Measurements from ENCODE around the gene ALOX5AP.

- TF ChIP-seq BACH2 (CRISPR knock-in tag; IDR thresholded peaks at IDR 0.05; ENCODE audit: borderline replicate concordance) (no peak), ARNTL (CRISPR knock-in tag; IDR thresholded peaks at IDR 0.05; ENCODE audit: borderline replicate concordance, low read depth) (no peak), TSHZ2 (CRISPR knock-in tag; IDR thresholded peaks at IDR 0.05) (no peak), PATZ1 (CRISPR knock-in tag; IDR thresholded peaks at IDR 0.05; ENCODE audit: borderline replicate concordance) (no peak), RARB (CRISPR knock-in tag; IDR thresholded peaks at IDR 0.05) (no peak), ESRRG (CRISPR knock-in tag; IDR thresholded peaks at IDR 0.05) (no peak)
These were observed 43.7 kb downstream of the ALOX5AP start for GRCh38 chr13:30779016-30779415.

Measured in SK-N-SH treated with all-trans-retinoic acid at 6 μM for 48 hours (cell line).